Measurements from ENCODE around the gene TDRD10. TPM values are rescaled to one million over a fixed set of nuclear protein-coding genes. Genes with fewer than 3 reads are reported as not detected.

The TDRD10 gene
- total RNA-seq, 6 donors from 2014 or later: 6.2 to 47.1 (median 12.6) TPM

DNA sequence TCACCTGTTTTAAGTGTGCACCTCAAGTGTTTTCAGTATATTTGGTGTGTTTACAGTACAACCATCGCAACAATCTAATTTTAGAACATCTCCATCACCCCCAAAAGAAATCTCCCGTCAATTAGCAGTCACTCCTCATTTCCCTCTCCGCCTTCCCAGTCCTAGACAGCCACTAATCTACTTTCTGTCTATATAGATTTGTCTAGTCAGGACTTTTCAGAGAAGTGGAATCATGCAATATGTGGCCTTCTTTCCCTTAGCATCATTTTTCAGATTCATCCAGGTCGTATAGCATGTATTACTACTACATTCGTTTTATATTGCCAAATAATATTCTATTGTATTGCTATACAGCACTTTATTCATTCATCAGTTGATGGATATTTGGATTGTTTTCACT lies 1.9 kb downstream of the TDRD10 start:
- no peak overlapping the region for H3K27ac ChIP-seq
- peaks cover 0 to 17% (median 8%) of the 10 kb centered on the region in 4 donors for H3K27me3 ChIP-seq
- WGBS, 2 donors: 76 to 77% methylated on average over 5 of the region's 5 CpGs
- no peaks in the 10 kb centered on the region for H3K36me3 ChIP-seq
- no peak overlapping the region for H3K4me3 ChIP-seq
- TF ChIP-seq EP300 (IDR thresholded peaks at IDR 0.05) (no peak), POLR2A (IDR thresholded peaks at IDR 0.05) (no peak), POLR2AphosphoS5 (IDR thresholded peaks at IDR 0.05) (no peak)
- TF ChIP-seq, protein P1, sequence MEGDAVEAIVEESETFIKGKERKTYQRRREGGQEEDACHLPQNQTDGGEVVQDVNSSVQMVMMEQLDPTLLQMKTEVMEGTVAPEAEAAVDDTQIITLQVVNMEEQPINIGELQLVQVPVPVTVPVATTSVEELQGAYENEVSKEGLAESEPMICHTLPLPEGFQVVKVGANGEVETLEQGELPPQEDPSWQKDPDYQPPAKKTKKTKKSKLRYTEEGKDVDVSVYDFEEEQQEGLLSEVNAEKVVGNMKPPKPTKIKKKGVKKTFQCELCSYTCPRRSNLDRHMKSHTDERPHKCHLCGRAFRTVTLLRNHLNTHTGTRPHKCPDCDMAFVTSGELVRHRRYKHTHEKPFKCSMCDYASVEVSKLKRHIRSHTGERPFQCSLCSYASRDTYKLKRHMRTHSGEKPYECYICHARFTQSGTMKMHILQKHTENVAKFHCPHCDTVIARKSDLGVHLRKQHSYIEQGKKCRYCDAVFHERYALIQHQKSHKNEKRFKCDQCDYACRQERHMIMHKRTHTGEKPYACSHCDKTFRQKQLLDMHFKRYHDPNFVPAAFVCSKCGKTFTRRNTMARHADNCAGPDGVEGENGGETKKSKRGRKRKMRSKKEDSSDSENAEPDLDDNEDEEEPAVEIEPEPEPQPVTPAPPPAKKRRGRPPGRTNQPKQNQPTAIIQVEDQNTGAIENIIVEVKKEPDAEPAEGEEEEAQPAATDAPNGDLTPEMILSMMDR (IDR thresholded peaks at IDR 0.05): no peak
- no peak for DNase-seq
- peaks cover 6 to 36% (median 21%) of the 10 kb centered on the region in 4 donors for H3K4me1 ChIP-seq
- no peak for ATAC-seq (ENCODE audit: low FRiP score in 2 of 2)
- peaks cover 0 to 5% (median 2%) of the 10 kb centered on the region in 4 donors for H3K9me3 ChIP-seq

DNA sequence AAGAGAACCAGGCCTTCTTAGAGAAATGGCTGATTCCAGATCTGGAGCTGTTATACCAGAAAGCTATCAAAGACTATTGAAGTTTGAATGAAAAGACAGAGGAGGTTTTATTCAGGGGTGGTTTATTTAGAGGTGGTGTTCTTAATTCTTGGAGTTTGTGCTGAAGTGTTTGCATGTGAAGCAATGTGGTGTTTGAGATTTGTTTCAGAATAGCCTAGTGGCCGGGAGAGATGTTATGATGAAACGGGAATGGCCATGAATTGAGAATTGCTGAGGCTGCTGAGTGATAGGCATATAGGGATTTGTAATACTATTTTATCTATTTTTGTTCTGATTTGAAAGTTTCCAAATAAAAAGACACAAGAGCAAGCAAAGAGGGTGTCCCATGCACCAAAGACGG lies 10.7 kb downstream of the TDRD10 start:
- Histone ChIP-seq H3K27ac (no peak overlapping the region), H3K27me3 (no peaks in the 10 kb centered on the region), H3K9me3 (no peaks in the 10 kb centered on the region), H3K4me1 (no peaks in the 10 kb centered on the region), H3K36me3 (no peaks in the 10 kb centered on the region), H3K4me3 (no peak overlapping the region)
- WGBS, 2 donors: 77 to 78% methylated on average over 3 of the region's 3 CpGs
- ATAC-seq (ENCODE audit: low FRiP score in 2 of 2): no peak
- no peak for DNase-seq
- TF ChIP-seq POLR2AphosphoS5 (IDR thresholded peaks at IDR 0.05): no peak
- TF ChIP-seq EP300 (IDR thresholded peaks at IDR 0.05): no peak
- no peak for TF ChIP-seq POLR2A (IDR thresholded peaks at IDR 0.05)
- TF ChIP-seq, protein P1 (IDR thresholded peaks at IDR 0.05): no peak

DNA sequence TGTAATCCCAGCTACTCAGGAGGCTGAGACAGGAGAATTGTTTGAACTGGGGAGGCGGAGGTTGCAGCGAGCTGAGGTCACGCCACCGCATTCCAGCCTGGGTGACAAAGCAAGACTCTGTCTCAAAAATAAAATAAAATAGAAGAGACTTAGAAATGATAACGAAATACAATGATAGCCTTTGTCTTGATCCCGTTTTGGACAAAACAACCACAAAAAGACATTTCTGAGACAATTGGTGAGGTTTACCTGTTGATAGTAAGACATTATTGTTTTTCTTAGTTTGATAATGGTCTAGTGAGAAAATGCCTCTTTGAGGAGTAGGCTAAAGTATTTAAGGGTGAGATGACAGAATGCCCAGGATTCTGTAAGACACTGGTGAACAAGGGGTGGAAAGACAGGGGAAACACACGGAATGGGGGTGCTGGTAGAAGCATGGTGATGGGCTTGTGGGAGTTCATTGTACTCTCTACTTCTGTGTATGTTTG lies 12.1 kb downstream of the TDRD10 start:
- Histone ChIP-seq H3K36me3 (no peaks in the 10 kb centered on the region), H3K27me3 (no peaks in the 10 kb centered on the region), H3K9me3 (no peaks in the 10 kb centered on the region), H3K27ac (no peak overlapping the region), H3K4me3 (no peak overlapping the region), H3K4me1 (peaks cover 0 to 2% (median 1%) of the 10 kb centered on the region in 4 donors)
- WGBS, 2 donors: 91 to 93% methylated on average over 7 of the region's 7 CpGs
- DNase-seq (no peak), ATAC-seq (ENCODE audit: low FRiP score in 2 of 2) (no peak)
- no peak for TF ChIP-seq EP300 (IDR thresholded peaks at IDR 0.05)
- no peak for TF ChIP-seq POLR2A (IDR thresholded peaks at IDR 0.05)
- TF ChIP-seq POLR2AphosphoS5 (IDR thresholded peaks at IDR 0.05): no peak
- TF ChIP-seq, protein P1 (IDR thresholded peaks at IDR 0.05): no peak

DNA sequence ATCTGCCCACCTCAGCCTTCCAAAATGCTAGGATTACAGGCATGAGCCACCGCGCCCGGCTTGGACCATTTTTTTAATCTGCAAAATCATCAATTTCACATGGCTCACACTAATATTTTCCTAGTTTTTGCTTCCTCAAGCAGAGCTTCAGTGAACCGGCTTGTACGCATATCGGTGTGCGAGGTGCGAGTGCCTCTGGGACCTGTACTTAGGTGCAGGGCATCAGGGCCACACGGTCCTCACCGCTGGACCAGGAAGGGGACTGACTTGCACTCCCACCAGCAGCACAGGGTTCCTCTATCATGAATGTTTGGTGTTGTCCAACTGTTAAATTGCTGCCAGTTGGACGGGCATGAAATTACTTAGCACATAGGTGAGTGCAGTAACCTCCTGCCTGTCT lies 15.6 kb downstream of the TDRD10 start:
- DNase-seq (no peak), ATAC-seq (ENCODE audit: low FRiP score in 2 of 2) (no peak)
- 94 to 97% methylated on average over 5 to 11 of the region's 11 CpGs for WGBS, 2 donors
- H3K4me3 ChIP-seq: no peak overlapping the region
- no peaks in the 10 kb centered on the region for H3K9me3 ChIP-seq
- H3K27me3 ChIP-seq: no peaks in the 10 kb centered on the region
- H3K36me3 ChIP-seq: no peaks in the 10 kb centered on the region
- peaks cover 26 to 36% (median 32%) of the 10 kb centered on the region in 4 donors for H3K4me1 ChIP-seq
- no peak overlapping the region for H3K27ac ChIP-seq
- no peak for TF ChIP-seq POLR2AphosphoS5 (IDR thresholded peaks at IDR 0.05)
- no peak for TF ChIP-seq EP300 (IDR thresholded peaks at IDR 0.05)
- TF ChIP-seq, protein P1 (IDR thresholded peaks at IDR 0.05): no peak
- no peak for TF ChIP-seq POLR2A (IDR thresholded peaks at IDR 0.05)

DNA sequence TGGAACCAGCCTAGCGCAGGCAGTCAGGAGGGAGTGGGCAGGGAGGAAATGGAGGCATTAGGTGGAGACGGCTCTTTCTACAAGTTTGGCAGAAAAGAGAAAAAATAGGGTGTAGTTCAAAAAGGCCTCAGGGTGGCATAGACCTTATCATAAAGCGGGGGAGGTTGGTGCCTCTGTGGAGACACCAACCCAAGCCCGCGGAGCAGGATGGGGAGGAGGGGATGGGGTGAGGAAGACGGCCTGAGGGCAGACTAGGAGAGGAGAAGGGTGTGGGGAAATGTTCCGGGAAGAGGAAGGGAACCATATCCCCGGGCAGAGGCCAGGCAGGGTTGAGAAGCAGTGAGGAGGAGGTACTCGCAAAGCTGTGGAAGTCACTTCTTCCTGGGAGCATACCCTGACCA lies 17.6 kb downstream of the TDRD10 start:
- TF ChIP-seq, protein P1 (IDR thresholded peaks at IDR 0.05): no peak
- TF ChIP-seq POLR2A (IDR thresholded peaks at IDR 0.05): no peak
- no peak for TF ChIP-seq EP300 (IDR thresholded peaks at IDR 0.05)
- TF ChIP-seq POLR2AphosphoS5 (IDR thresholded peaks at IDR 0.05): no peak
- 56 to 81% methylated on average over 9 of the region's 9 CpGs for WGBS, 2 donors
- DNase-seq (no peak), ATAC-seq (ENCODE audit: low FRiP score in 2 of 2) (peak; percentile 24 to 48)
- Histone ChIP-seq H3K4me3 (no peak overlapping the region), H3K36me3 (no peaks in the 10 kb centered on the region), H3K27ac (peak overlapping the region in 3 of 4 donors; percentile 27 to 57 (median 34)), H3K27me3 (no peaks in the 10 kb centered on the region), H3K4me1 (peaks cover 26 to 36% (median 33%) of the 10 kb centered on the region in 4 donors), H3K9me3 (no peaks in the 10 kb centered on the region)
